ENCODE results near the gene DHX8. TPM values are rescaled to one million over a fixed set of nuclear protein-coding genes. Genes with fewer than 3 reads are reported as not detected.

The DHX8 gene
- total RNA-seq, 1 experiment from 2014 or later: 54.1 TPM

- Histone ChIP-seq H3K79me2 (ENCODE audit: insufficient read depth, low read length) (no peaks in the 10 kb centered on the region; the same call in 1 of the 2 replicates), H3K27ac (ENCODE audit: insufficient read length, low read depth, low read length) (no peak overlapping the region), H4K8ac (replicated peaks; ENCODE audit: insufficient read length, low read depth, low read length) (no peak overlapping the region), H2BK120ac (ENCODE audit: low read depth, low read length, poor library complexity, severe bottlenecking) (no peak overlapping the region), H3K9me3 (ENCODE audit: control insufficient read depth, low read depth, low read length) (no peaks in the 10 kb centered on the region), H2AK5ac (ENCODE audit: insufficient read length, low read length) (no peak overlapping the region), H3K23me2 (ENCODE audit: insufficient read length, low read depth, low read length, poor library complexity, severe bottlenecking) (no peaks in the 10 kb centered on the region), H2BK15ac (ENCODE audit: low read depth, low read length) (no peak overlapping the region), H2BK5ac (ENCODE audit: insufficient read length, low read length) (no peak overlapping the region), H3K4me2 (ENCODE audit: insufficient read depth, insufficient read length, low read length) (no peak overlapping the region), H4K91ac (ENCODE audit: insufficient read length, low read depth, low read length) (no peak overlapping the region), H3K56ac (ENCODE audit: insufficient read length, low read depth, low read length) (no peak overlapping the region), H3K14ac (ENCODE audit: insufficient read depth, low read length) (no peak overlapping the region; the same call in 1 of the 2 replicates), H3K27me3 (ENCODE audit: insufficient read depth, low read length) (no peaks in the 10 kb centered on the region), H2BK12ac (ENCODE audit: insufficient read length, low read depth, low read length) (no peak overlapping the region), H3T11ph (ENCODE audit: low read length) (no peak overlapping the region), H3K79me1 (ENCODE audit: insufficient read depth, low read depth, low read length, poor library complexity, severe bottlenecking) (no peaks in the 10 kb centered on the region), H3K9ac (ENCODE audit: extremely low read depth, insufficient read length, low read length) (no peak overlapping the region), H4K20me1 (ENCODE audit: control insufficient read depth, insufficient read depth, insufficient read length) (no peaks in the 10 kb centered on the region), H3K18ac (ENCODE audit: insufficient read length, low read depth, low read length) (no peak overlapping the region), H2AFZ (ENCODE audit: low read length) (no peak overlapping the region), H4K5ac (ENCODE audit: insufficient read length, low read depth, low read length) (no peak overlapping the region), H3K4ac (ENCODE audit: low read depth, low read length) (no peak overlapping the region), H3K4me1 (ENCODE audit: insufficient read depth, low read length) (peaks cover 7% of the 10 kb centered on the region; the same call in 1 of the 2 replicates), H3K23ac (ENCODE audit: insufficient read length, low read depth, low read length) (no peak overlapping the region), H2BK20ac (ENCODE audit: low read depth, low read length, poor library complexity, severe bottlenecking) (no peak overlapping the region)
- peaks cover 41 to 47% of the 10 kb centered on the region in 2 experiments for H3K4me1 Mint-ChIP-seq
- no peak overlapping the region; a peak in 1 of 7 replicates for H3K27ac Mint-ChIP-seq
- H3K27me3 Mint-ChIP-seq (ENCODE audit: low read depth): peaks cover 29% of the 10 kb centered on the region
- no peak for DNase-seq
- no peak overlapping the region; a peak in 1 of 5 replicates for H3K4me3 Mint-ChIP-seq
- no peaks in the 10 kb centered on the region for H3K9me3 Mint-ChIP-seq
- H3K36me3 Mint-ChIP-seq (ENCODE audit: insufficient read depth in 1 of 3, low read depth in 3 of 3): peaks cover 12 to 63% (median 27%) of the 10 kb centered on the region in 3 experiments; a peak in 6 of 7 replicates
- TF ChIP-seq, protein P1, sequence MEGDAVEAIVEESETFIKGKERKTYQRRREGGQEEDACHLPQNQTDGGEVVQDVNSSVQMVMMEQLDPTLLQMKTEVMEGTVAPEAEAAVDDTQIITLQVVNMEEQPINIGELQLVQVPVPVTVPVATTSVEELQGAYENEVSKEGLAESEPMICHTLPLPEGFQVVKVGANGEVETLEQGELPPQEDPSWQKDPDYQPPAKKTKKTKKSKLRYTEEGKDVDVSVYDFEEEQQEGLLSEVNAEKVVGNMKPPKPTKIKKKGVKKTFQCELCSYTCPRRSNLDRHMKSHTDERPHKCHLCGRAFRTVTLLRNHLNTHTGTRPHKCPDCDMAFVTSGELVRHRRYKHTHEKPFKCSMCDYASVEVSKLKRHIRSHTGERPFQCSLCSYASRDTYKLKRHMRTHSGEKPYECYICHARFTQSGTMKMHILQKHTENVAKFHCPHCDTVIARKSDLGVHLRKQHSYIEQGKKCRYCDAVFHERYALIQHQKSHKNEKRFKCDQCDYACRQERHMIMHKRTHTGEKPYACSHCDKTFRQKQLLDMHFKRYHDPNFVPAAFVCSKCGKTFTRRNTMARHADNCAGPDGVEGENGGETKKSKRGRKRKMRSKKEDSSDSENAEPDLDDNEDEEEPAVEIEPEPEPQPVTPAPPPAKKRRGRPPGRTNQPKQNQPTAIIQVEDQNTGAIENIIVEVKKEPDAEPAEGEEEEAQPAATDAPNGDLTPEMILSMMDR (conservative IDR thresholded peaks at IDR 0.05): peak; percentile 28; the same call in 2 of the 3 replicates
- no CpG with 5 or more reads among the region's 4 CpGs for WGBS (ENCODE audit: extremely low coverage, insufficient read length, low lambda C conversion rate)
These were observed 49.9 kb downstream of the DHX8 start for GRCh38 chr17:43533699-43534098.

Measured in H9 (cell line).